K562 (cell line): ENCODE data around the gene DESI1. TPM values are rescaled to one million over a fixed set of nuclear protein-coding genes. Genes with fewer than 3 reads are reported as not detected.

Experiments used
- EHMT2 ChIP-seq: fragments of 450-650 bp; IDR thresholded peaks from 2 replicates; pipeline ENCODE4 v1.6.1; 2018; ENCODE audit warnings: antibody characterized with exemption
- ELF2 ChIP-seq: fragments of 250-450 bp; sonication (Bioruptor Pico); IDR thresholded peaks from 2 replicates; pipeline ENCODE4 v1.5.0; 2021; ENCODE audit warnings: mild to moderate bottlenecking
- EP400 ChIP-seq: fragments of 450-650 bp; IDR thresholded peaks from 2 replicates; pipeline ENCODE4 v1.6.1; 2017; ENCODE audit warnings: antibody characterized with exemption, mild to moderate bottlenecking, moderate library complexity
- HMG20A ChIP-seq: fragments of 450-650 bp; formaldehyde crosslinking; conservative IDR thresholded peaks from 2 replicates; pipeline ENCODE4 v1.4.0; 2020; ENCODE audit warnings: mild to moderate bottlenecking, mixed read lengths
- JUN ChIP-seq, 2 experiments: sonication (generic) in 1 of 2; formaldehyde crosslinking in 1 of 2; IDR thresholded peaks; 2 replicates each; pipeline versions ENCODE4 v1.6.1 to v1.8.0; 2012 to 2022; ENCODE audit warnings: borderline replicate concordance in 2 of 2, mild to moderate bottlenecking in 2 of 2, improper control_type of control experiment in 1 of 2, low read depth in 1 of 2, low read length in 1 of 2, missing genetic modification reagents in 1 of 2
- MXI1 ChIP-seq: IDR thresholded peaks from 2 replicates; pipeline ENCODE4 v1.6.1; 2011; ENCODE audit warnings: low read depth, mild to moderate bottlenecking, improper control_type of control experiment, low read length
- NCOA6 ChIP-seq: fragments of 450-650 bp; IDR thresholded peaks from 2 replicates; pipeline ENCODE4 v1.6.1; 2017; ENCODE audit warnings: mild to moderate bottlenecking
- POLR2AphosphoS5 ChIP-seq: IDR thresholded peaks from 2 replicates; pipeline ENCODE4 v1.6.1; 2011; ENCODE audit warnings: mild to moderate bottlenecking, low read depth, low read length, moderate library complexity; ENCODE audit not compliant: control insufficient read depth, insufficient read depth
- RBM34 ChIP-seq: fragments of 200-400 bp; formaldehyde crosslinking; IDR thresholded peaks from 2 replicates; pipeline ENCODE4 v1.6.1; 2018; ENCODE audit warnings: low read length, borderline replicate concordance; ENCODE audit not compliant: insufficient read depth
- TBP ChIP-seq: optimal IDR thresholded peaks from 2 replicates; pipeline ENCODE3; 2011; ENCODE audit warnings: low read depth, low read length, improper control_type of control experiment
- ZFX ChIP-seq: sonication (generic); formaldehyde crosslinking; IDR thresholded peaks from 2 replicates; pipeline ENCODE4 v1.8.0; 2022; ENCODE audit warnings: mild to moderate bottlenecking, missing genetic modification reagents, moderate library complexity
- ZNF436 ChIP-seq: fragments of 250-450, 450-650 bp; sonication (Bioruptor Pico); formaldehyde crosslinking; IDR thresholded peaks from 2 replicates; pipeline ENCODE4 v1.7.0; 2020; ENCODE audit warnings: mild to moderate bottlenecking
- polyA plus RNA-seq, 8 experiments: library from polyadenylated mRNA; depleted of rRNA in 4 of 8; stranded (reverse) in 5 of 8; unstranded in 3 of 8; fragments of >200 nt; fragmentation: Nextera tagmentation in 2 of 8; fragmentation: Illumina TruSeq in 1 of 8; extraction: Ambion mirVana in 2 of 8; extraction: Trizol in 1 of 8; gene quantifications; 2 replicates each; pipeline versions ENCODE4 v1.2.1 to v1.2.3, GENCODE V29; 2011 to 2014; ENCODE audit warnings: inconsistent platforms in 1 of 8, missing spikeins in 1 of 8
- total RNA-seq, 7 experiments: library from RNA; depleted of rRNA in 6 of 7; stranded (reverse); fragments of >200 nt in 6 of 7; fragmentation: Illumina TruSeq in 2 of 7; extraction: Trizol in 2 of 7; gene quantifications; 2 replicates each; pipeline versions ENCODE4 v1.2.1 to v1.2.3, GENCODE V29; 2011 to 2021; ENCODE audit warnings: low replicate concordance in 1 of 7
- TF ChIP-seq, protein P1 (sequence below): sonication (generic); formaldehyde crosslinking; IDR thresholded peaks from 2 replicates; pipeline ENCODE4 v1.8.0; 2022; ENCODE audit warnings: mild to moderate bottlenecking, missing genetic modification reagents
- TF ChIP-seq, protein P2 (sequence below): sonication (generic); formaldehyde crosslinking; IDR thresholded peaks from 2 replicates; pipeline ENCODE4 v1.8.0; 2022; ENCODE audit warnings: missing genetic modification reagents, mild to moderate bottlenecking, moderate library complexity, borderline replicate concordance
- TF ChIP-seq, protein P3 (sequence below): sonication (generic); formaldehyde crosslinking; IDR thresholded peaks from 2 replicates; pipeline ENCODE4 v1.8.1; 2023; ENCODE audit warnings: mild to moderate bottlenecking, missing genetic modification reagents, moderate library complexity
- TF ChIP-seq, protein P4 (sequence below): fragments of 450-650 bp; IDR thresholded peaks from 2 replicates; pipeline ENCODE4 v1.6.1; 2017; ENCODE audit warnings: antibody characterized with exemption, mild to moderate bottlenecking

Gene DESI1
- total and polyA plus RNA-seq, 9 of the 15 experiments (the other 6 are each of a cell fraction or from before 2014, with no cell fraction given), result 7.2 to 45.9 (median 29.8) TPM

DNA sequence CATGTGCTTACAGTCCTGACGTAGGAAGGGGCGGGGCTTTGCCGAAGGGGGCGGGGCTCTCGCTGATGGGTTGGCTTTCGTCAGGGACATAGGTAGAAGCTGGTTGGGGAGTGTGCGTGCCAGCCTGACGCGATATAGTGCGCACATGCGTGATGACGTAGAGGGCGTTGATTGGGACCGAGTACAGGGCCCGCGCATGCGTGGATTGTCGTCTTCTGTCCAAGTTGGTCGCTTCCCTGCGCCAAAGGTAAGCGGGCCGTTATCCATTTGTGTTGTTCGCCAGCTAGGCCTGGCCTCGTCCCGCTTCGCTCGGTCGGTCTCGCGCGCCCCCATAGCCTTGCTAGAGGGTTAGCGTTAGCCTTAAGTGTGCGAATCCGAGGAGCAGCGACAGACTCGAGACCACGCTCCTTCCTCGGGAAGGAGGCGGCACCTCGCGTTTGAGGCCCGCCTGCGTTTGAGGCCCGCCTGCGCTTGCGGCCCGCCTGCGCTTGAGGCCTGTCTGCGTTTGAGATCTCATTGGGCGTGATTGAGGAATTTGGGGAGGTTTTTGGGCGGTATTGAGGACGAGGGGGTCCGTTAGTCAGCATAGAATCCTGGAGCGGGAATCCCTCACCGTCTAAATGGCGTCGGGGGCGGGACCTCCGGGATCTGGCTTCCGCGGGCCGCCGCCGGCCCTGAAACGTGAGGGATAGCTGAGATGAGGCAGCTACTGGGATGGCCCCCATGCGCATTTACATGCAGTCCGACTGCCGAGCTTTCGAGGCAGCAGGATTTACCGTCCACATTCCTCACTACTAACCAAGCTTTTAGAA lies 462 bp upstream of the DESI1 start, which contains the start of gene XRCC6 (continued):
- TF ChIP-seq, protein P1, sequence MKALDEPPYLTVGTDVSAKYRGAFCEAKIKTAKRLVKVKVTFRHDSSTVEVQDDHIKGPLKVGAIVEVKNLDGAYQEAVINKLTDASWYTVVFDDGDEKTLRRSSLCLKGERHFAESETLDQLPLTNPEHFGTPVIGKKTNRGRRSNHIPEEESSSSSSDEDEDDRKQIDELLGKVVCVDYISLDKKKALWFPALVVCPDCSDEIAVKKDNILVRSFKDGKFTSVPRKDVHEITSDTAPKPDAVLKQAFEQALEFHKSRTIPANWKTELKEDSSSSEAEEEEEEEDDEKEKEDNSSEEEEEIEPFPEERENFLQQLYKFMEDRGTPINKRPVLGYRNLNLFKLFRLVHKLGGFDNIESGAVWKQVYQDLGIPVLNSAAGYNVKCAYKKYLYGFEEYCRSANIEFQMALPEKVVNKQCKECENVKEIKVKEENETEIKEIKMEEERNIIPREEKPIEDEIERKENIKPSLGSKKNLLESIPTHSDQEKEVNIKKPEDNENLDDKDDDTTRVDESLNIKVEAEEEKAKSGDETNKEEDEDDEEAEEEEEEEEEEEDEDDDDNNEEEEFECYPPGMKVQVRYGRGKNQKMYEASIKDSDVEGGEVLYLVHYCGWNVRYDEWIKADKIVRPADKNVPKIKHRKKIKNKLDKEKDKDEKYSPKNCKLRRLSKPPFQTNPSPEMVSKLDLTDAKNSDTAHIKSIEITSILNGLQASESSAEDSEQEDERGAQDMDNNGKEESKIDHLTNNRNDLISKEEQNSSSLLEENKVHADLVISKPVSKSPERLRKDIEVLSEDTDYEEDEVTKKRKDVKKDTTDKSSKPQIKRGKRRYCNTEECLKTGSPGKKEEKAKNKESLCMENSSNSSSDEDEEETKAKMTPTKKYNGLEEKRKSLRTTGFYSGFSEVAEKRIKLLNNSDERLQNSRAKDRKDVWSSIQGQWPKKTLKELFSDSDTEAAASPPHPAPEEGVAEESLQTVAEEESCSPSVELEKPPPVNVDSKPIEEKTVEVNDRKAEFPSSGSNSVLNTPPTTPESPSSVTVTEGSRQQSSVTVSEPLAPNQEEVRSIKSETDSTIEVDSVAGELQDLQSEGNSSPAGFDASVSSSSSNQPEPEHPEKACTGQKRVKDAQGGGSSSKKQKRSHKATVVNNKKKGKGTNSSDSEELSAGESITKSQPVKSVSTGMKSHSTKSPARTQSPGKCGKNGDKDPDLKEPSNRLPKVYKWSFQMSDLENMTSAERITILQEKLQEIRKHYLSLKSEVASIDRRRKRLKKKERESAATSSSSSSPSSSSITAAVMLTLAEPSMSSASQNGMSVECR (CRISPR knock-in tag), result peak; percentile 76; the same call in 1 of the 2 replicates
- TF ChIP-seq RBM34 (no peak), NCOA6 (0 out of 2 replicates have a peak, but pooled peaks have one; percentile 43), MXI1 (no peak), HMG20A (no peak), EP400 (peak; percentile 85), EHMT2 (no peak), JUN (IDR thresholded peaks at IDR 0.05; ENCODE audit: borderline replicate concordance, low read depth, low read length) (no peak), JUN (CRISPR knock-in tag; IDR thresholded peaks at IDR 0.05; ENCODE audit: borderline replicate concordance) (0 out of 2 replicates have a peak, but pooled peaks have one; percentile 40), ELF2 (no peak), ZNF436 (CRISPR knock-in tag) (no peak), TBP (no peak), POLR2AphosphoS5 (peak; percentile 71), ZFX (CRISPR knock-in tag) (peak; percentile 91)
- TF ChIP-seq, protein P2, sequence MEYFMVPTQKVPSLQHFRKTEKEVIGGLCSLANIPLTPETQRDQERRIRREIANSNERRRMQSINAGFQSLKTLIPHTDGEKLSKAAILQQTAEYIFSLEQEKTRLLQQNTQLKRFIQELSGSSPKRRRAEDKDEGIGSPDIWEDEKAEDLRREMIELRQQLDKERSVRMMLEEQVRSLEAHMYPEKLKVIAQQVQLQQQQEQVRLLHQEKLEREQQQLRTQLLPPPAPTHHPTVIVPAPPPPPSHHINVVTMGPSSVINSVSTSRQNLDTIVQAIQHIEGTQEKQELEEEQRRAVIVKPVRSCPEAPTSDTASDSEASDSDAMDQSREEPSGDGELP, result peak; percentile 40; the same call in 1 of the 2 replicates
- TF ChIP-seq, protein P3, sequence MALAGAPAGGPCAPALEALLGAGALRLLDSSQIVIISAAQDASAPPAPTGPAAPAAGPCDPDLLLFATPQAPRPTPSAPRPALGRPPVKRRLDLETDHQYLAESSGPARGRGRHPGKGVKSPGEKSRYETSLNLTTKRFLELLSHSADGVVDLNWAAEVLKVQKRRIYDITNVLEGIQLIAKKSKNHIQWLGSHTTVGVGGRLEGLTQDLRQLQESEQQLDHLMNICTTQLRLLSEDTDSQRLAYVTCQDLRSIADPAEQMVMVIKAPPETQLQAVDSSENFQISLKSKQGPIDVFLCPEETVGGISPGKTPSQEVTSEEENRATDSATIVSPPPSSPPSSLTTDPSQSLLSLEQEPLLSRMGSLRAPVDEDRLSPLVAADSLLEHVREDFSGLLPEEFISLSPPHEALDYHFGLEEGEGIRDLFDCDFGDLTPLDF (CRISPR knock-in tag), result no peak
- TF ChIP-seq, protein P4, sequence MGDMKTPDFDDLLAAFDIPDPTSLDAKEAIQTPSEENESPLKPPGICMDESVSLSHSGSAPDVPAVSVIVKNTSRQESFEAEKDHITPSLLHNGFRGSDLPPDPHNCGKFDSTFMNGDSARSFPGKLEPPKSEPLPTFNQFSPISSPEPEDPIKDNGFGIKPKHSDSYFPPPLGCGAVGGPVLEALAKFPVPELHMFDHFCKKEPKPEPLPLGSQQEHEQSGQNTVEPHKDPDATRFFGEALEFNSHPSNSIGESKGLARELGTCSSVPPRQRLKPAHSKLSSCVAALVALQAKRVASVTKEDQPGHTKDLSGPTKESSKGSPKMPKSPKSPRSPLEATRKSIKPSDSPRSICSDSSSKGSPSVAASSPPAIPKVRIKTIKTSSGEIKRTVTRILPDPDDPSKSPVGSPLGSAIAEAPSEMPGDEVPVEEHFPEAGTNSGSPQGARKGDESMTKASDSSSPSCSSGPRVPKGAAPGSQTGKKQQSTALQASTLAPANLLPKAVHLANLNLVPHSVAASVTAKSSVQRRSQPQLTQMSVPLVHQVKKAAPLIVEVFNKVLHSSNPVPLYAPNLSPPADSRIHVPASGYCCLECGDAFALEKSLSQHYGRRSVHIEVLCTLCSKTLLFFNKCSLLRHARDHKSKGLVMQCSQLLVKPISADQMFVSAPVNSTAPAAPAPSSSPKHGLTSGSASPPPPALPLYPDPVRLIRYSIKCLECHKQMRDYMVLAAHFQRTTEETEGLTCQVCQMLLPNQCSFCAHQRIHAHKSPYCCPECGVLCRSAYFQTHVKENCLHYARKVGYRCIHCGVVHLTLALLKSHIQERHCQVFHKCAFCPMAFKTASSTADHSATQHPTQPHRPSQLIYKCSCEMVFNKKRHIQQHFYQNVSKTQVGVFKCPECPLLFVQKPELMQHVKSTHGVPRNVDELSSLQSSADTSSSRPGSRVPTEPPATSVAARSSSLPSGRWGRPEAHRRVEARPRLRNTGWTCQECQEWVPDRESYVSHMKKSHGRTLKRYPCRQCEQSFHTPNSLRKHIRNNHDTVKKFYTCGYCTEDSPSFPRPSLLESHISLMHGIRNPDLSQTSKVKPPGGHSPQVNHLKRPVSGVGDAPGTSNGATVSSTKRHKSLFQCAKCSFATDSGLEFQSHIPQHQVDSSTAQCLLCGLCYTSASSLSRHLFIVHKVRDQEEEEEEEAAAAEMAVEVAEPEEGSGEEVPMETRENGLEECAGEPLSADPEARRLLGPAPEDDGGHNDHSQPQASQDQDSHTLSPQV, result no peak
